A673 (cell line): ENCODE measurements around the gene KCNMA1. TPM values are rescaled to one million over a fixed set of nuclear protein-coding genes. Genes with fewer than 3 reads are reported as not detected.

Experiments
- BruUV-seq: library from RNA; stranded (reverse); fragments of 400-500 nt; replicated peaks from 2 replicates; lab custom pipeline; 2021; lab: Mats Ljungman, UMichigan
- CTCF ChIA-PET: fragments of 300-600 bp; sonication (Branson Sonifier 250); formaldehyde crosslinking; loops from one replicate; lab custom pipeline; 2022; ENCODE audit warnings: antibody characterized with exemption; lab: Charles Lee
- POLR2A ChIA-PET: fragments of 300-600 bp; sonication (Branson Sonifier 250); formaldehyde crosslinking; loops from one replicate; lab custom pipeline; 2022; ENCODE audit warnings: antibody characterized with exemption; ENCODE audit not compliant: low non-redundant PET; lab: Charles Lee
- DNase-seq: peaks from one replicate; pipeline ENCODE4 v3.0.0-alpha.2; 2015; ENCODE audit warnings: low spot score
- H3K27ac ChIP-seq: fragments of 200-600 bp; sonication (generic); 2 replicates; pipeline ENCODE4 v1.5.1; 2016; ENCODE audit warnings: mixed run types, low read depth, mild to moderate bottlenecking, mixed read lengths, antibody characterized with exemption, low read length; ENCODE audit not compliant: poor library complexity, severe bottlenecking
- H3K27me3 ChIP-seq: fragments of 200-600 bp; sonication (generic); replicated peaks from 2 replicates; pipeline ENCODE4 v1.6.1; 2017; ENCODE audit warnings: mixed run types, low read depth, mild to moderate bottlenecking, mixed read lengths, antibody characterized with exemption, low read length; ENCODE audit not compliant: insufficient read depth, poor library complexity
- H3K36me3 ChIP-seq: fragments of 200-600 bp; sonication (generic); 2 replicates; pipeline ENCODE4 v1.6.1; 2016; ENCODE audit warnings: mixed run types, mild to moderate bottlenecking, mixed read lengths, antibody characterized with exemption, low read length; ENCODE audit not compliant: insufficient read depth, poor library complexity, severe bottlenecking
- H3K4me1 ChIP-seq: fragments of 200-600 bp; sonication (generic); 2 replicates; pipeline ENCODE4 v1.6.1; 2017; ENCODE audit warnings: mixed run types, mild to moderate bottlenecking, mixed read lengths, antibody characterized with exemption, low read length; ENCODE audit not compliant: insufficient read depth, poor library complexity, severe bottlenecking
- H3K4me3 ChIP-seq: fragments of 200-600 bp; sonication (generic); 2 replicates; pipeline ENCODE4 v1.5.1; 2016; ENCODE audit warnings: low read depth, mixed run types, mild to moderate bottlenecking, mixed read lengths, low read length; ENCODE audit not compliant: poor library complexity, severe bottlenecking
- H3K9me3 ChIP-seq: fragments of 200-600 bp; sonication (generic); 2 replicates; pipeline ENCODE4 v1.6.1; 2016; ENCODE audit warnings: mixed run types, low read depth, mild to moderate bottlenecking, mixed read lengths, antibody characterized with exemption, low read length; ENCODE audit not compliant: poor library complexity, severe bottlenecking
- CTCF ChIP-seq: fragments of 300-800, 200-600 bp; sonication (generic); conservative IDR thresholded peaks from 2 replicates; pipeline ENCODE4 v1.5.1; 2017; ENCODE audit warnings: low read depth, mild to moderate bottlenecking, antibody characterized with exemption, low read length, moderate library complexity, mixed read lengths
- EZH2 ChIP-seq: fragments of 200-600 bp; sonication (generic); IDR thresholded peaks from 2 replicates; pipeline ENCODE4 v1.6.1; 2017; ENCODE audit warnings: borderline replicate concordance, low read depth, mild to moderate bottlenecking, mixed read lengths, antibody characterized with exemption, low read length; ENCODE audit not compliant: poor library complexity, severe bottlenecking
- intact Hi-C: fragments of 100-400 bp; cut with micrococcal nuclease; formaldehyde crosslinking; loops from one replicate; pipeline ENCODE4 v1.10.0; 2022; ENCODE audit not compliant: unreplicated experiment
- total RNA-seq: library from RNA; stranded (reverse); gene quantifications from 2 replicates; pipeline ENCODE4 v1.2.3, GENCODE V29; 2021

KCNMA1 gene
- total RNA-seq, 1 experiment from 2014 or later = 0.84 TPM

GRCh38 chr10:77309509-77309908, 328.1 kb downstream of the KCNMA1 start:
- Histone ChIP-seq H3K9me3 (no peaks in the 10 kb centered on the region), H3K27me3 (peaks cover 5% of the 10 kb centered on the region), H3K4me1 (no peaks in the 10 kb centered on the region), H3K4me3 (no peak overlapping the region), H3K27ac (no peak overlapping the region), H3K36me3 (no peaks in the 10 kb centered on the region)
- no peak for DNase-seq
- POLR2A ChIA-PET = no interaction called here
- no TSS peak for BruUV-seq
- TF ChIP-seq CTCF (no peak), EZH2 (no peak)
- intact Hi-C loops = no loop called here
- CTCF ChIA-PET = no interaction called here

- no peak for DNase-seq
- no peaks in the 10 kb centered on the region for H3K36me3 ChIP-seq
- no peak overlapping the region for H3K27ac ChIP-seq
- no peaks in the 10 kb centered on the region for H3K4me1 ChIP-seq
- H3K9me3 ChIP-seq = no peaks in the 10 kb centered on the region
- TF ChIP-seq CTCF (no peak), EZH2 (no peak)
- H3K27me3 ChIP-seq = peaks cover under 1% of the 10 kb centered on the region
- no peak overlapping the region for H3K4me3 ChIP-seq
- CTCF ChIA-PET = no interaction called here
- POLR2A ChIA-PET = no interaction called here
- intact Hi-C loops = no loop called here
- BruUV-seq = no TSS peak
These were observed 328.5 kb downstream of the KCNMA1 start for GRCh38 chr10:77309092-77309491.

- ChIA-PET POLR2A (no interaction called here), CTCF (no interaction called here)
- intact Hi-C loops = no loop called here
- no peaks in the 10 kb centered on the region for H3K36me3 ChIP-seq
- no peak overlapping the region for H3K4me3 ChIP-seq
- no peak overlapping the region for H3K27ac ChIP-seq
- no peaks in the 10 kb centered on the region for H3K9me3 ChIP-seq
- no peaks in the 10 kb centered on the region for H3K4me1 ChIP-seq
- H3K27me3 ChIP-seq = no peaks in the 10 kb centered on the region
- no TSS peak for BruUV-seq
- no peak for DNase-seq
- no peak for TF ChIP-seq CTCF
- TF ChIP-seq EZH2 = no peak
These were observed 329.4 kb downstream of the KCNMA1 start for GRCh38 chr10:77308084-77308732.
